Testis (tissue), 3 donors: ENCODE results near the gene SCLY. TPM values are rescaled to one million over a fixed set of nuclear protein-coding genes. Genes with fewer than 3 reads are reported as not detected.

Experiments used
- DNase-seq: peaks from one replicate; pipeline ENCODE4 v3.0.0-alpha.2; 2019
- H3K27ac ChIP-seq, 2 donors: fragments of 200-600 bp; sonication (generic); one replicate each; pipeline ENCODE4 v1.5.1; 2019
- H3K27me3 ChIP-seq: fragments of 200-600 bp; sonication (generic); one replicate; pipeline ENCODE4 v1.5.1; 2019
- H3K36me3 ChIP-seq: fragments of 200-600 bp; sonication (generic); one replicate; pipeline ENCODE4 v1.5.1; 2017; ENCODE audit warnings: low read depth; ENCODE audit errors: missing control alignments
- H3K4me1 ChIP-seq: fragments of 200-600 bp; sonication (generic); one replicate; pipeline ENCODE4 v1.5.1; 2019
- H3K4me3 ChIP-seq, 2 donors: fragments of 200-600 bp; sonication (generic); one replicate each; pipeline ENCODE4 v1.5.1; 2017 to 2019
- H3K9me3 ChIP-seq: fragments of 200-600 bp; sonication (generic); one replicate; pipeline ENCODE4 v1.5.1; 2017
- POLR2A ChIP-seq: fragments of 450-650 bp; IDR thresholded peaks from one replicate; pipeline ENCODE4 v1.6.1; 2017; ENCODE audit warnings: antibody characterized with exemption, mild to moderate bottlenecking, moderate library complexity
- WGBS, 2 donors: methylation state at CpG; one replicate each; pipeline ENCODE4 v1.1.5; 2018; 5-methylcytosine and 5-hydroxymethylcytosine counted together
- intact Hi-C: fragments of 100-400 bp; cut with DNase I; formaldehyde crosslinking; loops from one replicate; pipeline ENCODE4 v1.15.1; 2023; ENCODE audit warnings: low total_unique reads
- polyA plus RNA-seq: library from polyadenylated mRNA; stranded (reverse); fragments of 350-450 nt; fragmentation: Illumina TruSeq; extraction: RNeasy Lipid Tissue Mini Kit (QIAGEN cat#74804); gene quantifications from one replicate; pipeline ENCODE4 v1.2.3, GENCODE V29; 2014; ENCODE audit warnings: low read depth, low replicate concordance; ENCODE audit not compliant: insufficient read depth
- total RNA-seq, 2 donors: library from RNA; depleted of rRNA; stranded (reverse); fragments of >200 nt; gene quantifications; one replicate each; pipeline ENCODE4 v1.2.3, GENCODE V29; 2016
- TF ChIP-seq, protein P1 (sequence below), 3 experiments: fragments of 450-650 bp in 2 of 3; fragments of 200-600 bp in 1 of 3; sonication (generic) in 1 of 3; IDR thresholded peaks; one replicate each; pipeline ENCODE4 v1.5.1; 2016 to 2019; ENCODE audit warnings: antibody characterized with exemption in 3 of 3, mild to moderate bottlenecking in 2 of 3, moderate library complexity in 1 of 3

The SCLY gene
- total and polyA plus RNA-seq, 3 donors from 2014 or later = 19.6 to 40.2 (median 24.6) TPM

DNA sequence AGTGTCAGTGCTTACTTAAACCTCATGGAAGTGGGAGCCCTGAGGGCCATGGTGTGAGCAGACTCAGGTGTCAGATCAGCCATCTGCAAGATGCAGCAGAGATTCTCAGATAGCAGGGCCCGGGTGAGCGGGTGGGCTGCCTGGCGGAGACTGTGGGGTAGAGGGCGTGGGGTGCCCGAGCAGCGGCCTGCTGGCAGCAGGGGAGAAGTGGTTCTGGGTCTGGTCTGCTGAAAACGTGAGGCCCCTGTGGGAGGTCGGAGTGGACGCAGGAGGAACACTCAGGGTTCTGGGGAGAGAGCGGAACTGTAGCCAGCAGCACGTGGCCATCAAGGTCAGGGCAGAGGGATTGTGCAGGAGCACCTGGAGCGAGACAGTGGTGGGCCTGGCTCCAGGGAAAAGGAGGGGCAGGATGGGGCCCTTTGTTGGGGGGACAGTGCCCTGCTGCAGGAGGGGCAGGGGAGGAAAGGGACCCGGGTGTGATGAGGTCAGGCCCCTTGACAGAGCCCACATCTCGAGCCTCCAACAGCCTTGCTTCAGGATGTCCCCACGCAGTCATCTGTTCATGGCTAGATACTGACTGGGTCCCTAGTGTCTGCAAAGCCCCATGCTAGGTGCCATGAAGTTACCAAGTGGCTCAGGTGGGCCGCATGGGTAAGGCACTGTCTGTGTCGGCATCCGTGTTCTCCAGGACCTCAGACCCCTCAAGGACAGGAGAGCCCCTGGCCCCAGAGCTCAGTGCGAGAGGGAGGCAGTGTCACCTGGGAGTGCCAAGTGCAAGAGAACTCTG is 36.6 kb downstream of the SCLY start:
- intact Hi-C loops = no loop called here
- H3K36me3 ChIP-seq = no peaks in the 10 kb centered on the region
- TF ChIP-seq, protein P1, sequence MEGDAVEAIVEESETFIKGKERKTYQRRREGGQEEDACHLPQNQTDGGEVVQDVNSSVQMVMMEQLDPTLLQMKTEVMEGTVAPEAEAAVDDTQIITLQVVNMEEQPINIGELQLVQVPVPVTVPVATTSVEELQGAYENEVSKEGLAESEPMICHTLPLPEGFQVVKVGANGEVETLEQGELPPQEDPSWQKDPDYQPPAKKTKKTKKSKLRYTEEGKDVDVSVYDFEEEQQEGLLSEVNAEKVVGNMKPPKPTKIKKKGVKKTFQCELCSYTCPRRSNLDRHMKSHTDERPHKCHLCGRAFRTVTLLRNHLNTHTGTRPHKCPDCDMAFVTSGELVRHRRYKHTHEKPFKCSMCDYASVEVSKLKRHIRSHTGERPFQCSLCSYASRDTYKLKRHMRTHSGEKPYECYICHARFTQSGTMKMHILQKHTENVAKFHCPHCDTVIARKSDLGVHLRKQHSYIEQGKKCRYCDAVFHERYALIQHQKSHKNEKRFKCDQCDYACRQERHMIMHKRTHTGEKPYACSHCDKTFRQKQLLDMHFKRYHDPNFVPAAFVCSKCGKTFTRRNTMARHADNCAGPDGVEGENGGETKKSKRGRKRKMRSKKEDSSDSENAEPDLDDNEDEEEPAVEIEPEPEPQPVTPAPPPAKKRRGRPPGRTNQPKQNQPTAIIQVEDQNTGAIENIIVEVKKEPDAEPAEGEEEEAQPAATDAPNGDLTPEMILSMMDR (IDR thresholded peaks at IDR 0.05) = no peak
- no peak for TF ChIP-seq POLR2A
- no peaks in the 10 kb centered on the region for H3K27me3 ChIP-seq
- no peak overlapping the region for H3K27ac ChIP-seq
- DNase-seq = peak; percentile 11
- H3K9me3 ChIP-seq = no peaks in the 10 kb centered on the region
- no peak overlapping the region for H3K4me3 ChIP-seq
- WGBS, 2 donors = 81% methylated on average over 19 of the region's 19 CpGs
- no peaks in the 10 kb centered on the region for H3K4me1 ChIP-seq

DNA sequence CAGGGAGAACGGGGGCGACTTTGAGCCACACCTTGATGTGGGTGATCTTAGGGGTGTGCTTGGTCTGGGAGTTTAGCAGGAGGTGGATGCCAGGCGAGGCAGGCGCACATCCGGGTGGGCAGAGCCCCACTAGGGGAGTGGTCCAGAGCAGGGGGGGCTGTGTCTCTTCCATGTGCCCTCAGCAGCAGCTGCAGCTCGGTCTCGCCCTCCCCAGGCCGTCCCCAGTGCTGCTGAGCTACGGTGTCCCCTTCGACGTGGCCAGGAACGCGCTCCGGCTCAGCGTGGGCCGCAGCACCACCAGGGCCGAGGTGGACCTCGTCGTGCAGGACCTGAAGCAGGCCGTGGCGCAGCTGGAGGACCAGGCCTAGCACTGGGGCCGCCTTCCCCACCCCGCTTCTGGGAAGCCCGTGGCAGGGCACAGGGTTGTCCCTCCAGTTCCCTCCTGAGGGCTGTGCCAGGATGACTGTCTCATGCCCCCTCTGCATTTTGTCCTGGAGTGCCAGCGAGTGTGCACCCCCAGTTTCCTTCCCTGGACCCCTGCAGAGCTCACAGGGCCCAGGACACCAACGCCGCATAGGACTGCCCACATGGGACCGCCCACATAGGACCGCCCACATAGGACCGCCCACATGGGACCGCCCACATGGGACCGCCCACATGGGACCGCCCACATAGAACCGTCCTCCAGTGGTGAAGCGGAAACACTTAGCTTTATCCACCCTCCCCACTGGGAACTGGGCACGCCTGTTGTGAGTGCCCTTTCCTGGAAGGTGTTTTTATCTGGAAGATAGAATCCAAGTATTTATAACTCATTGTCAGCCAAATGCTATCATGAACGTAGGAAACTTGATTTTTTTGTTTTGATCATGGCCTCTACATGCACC is 37.4 kb downstream of the SCLY start:
- Histone ChIP-seq H3K9me3 (no peaks in the 10 kb centered on the region), H3K4me3 (no peak overlapping the region), H3K36me3 (no peaks in the 10 kb centered on the region), H3K4me1 (no peaks in the 10 kb centered on the region), H3K27ac (no peak overlapping the region), H3K27me3 (no peaks in the 10 kb centered on the region)
- 69 to 72% methylated on average over 10 to 34 of the region's 37 CpGs for WGBS, 2 donors
- no peak for TF ChIP-seq POLR2A
- TF ChIP-seq, protein P1 (IDR thresholded peaks at IDR 0.05) = no peak
- DNase-seq = peak; percentile 75
- intact Hi-C loops = no loop called here

DNA sequence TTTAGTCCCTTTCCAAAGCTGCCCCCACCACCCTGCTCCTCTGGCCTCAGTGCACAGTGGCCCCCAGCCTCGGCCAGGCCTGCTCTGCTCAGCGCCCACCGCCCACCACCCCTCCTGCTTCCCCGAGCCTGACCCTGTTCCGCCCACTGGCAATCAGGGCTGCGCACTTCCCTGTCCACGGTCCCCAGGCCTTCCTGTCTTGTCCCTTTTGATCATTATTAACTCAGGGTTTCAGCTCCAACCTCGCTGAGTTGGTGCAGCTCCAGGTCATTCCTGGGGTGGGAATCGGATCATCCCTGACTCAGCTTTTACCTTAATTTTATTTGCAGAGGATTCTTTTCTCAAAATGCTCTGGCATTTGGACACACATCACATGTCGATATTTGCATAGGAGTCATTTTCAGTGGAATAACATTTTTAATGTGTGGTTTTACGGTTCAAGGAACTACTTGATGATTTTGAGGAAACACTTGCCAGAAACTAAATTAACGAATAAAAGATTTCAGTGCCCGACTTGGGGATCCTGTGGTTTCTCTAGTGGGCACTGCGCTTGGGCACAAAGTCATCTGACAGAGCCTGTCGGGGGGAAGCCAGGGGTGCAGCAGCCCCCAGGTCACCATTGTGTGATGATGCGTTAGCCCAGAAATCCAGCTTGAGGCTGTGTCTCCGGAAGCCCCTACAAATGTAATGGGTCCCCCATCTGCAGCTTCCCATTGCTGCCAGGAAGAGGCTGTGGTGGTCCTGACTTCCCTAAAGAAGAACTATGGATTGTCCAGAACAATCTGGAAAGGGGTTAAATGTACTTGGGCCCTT is 38.3 kb downstream of the SCLY start:
- no peak overlapping the region for H3K27ac ChIP-seq
- no peaks in the 10 kb centered on the region for H3K9me3 ChIP-seq
- peak; percentile 13 for DNase-seq
- no peaks in the 10 kb centered on the region for H3K4me1 ChIP-seq
- 72 to 84% methylated on average over 17 of the region's 17 CpGs for WGBS, 2 donors
- no peak overlapping the region for H3K4me3 ChIP-seq
- no peaks in the 10 kb centered on the region for H3K27me3 ChIP-seq
- TF ChIP-seq, protein P1 (IDR thresholded peaks at IDR 0.05) = no peak
- no peak for TF ChIP-seq POLR2A
- intact Hi-C loops = no loop called here
- H3K36me3 ChIP-seq = no peaks in the 10 kb centered on the region

DNA sequence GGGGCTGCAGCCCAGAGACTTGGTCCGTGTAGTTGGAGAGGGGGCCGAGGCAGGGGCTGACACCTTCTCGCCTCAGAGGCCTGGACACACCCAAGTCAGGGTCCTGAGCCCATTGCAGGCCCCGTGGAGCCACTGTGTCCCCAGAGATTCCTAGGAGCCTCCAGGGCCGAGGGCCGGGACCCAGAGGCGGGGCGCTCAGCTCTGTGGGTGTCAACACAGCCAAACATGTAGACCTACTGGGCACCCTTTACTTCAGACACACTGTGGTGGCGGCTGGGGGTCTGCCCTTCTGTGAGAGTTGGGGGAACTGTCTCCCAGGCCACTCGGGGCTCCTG is 38.9 kb downstream of the SCLY start:
- DNase-seq = no peak
- TF ChIP-seq, protein P1 (IDR thresholded peaks at IDR 0.05) = no peak
- no peak for TF ChIP-seq POLR2A
- no peak overlapping the region for H3K4me3 ChIP-seq
- no peaks in the 10 kb centered on the region for H3K36me3 ChIP-seq
- 86 to 98% methylated on average over 8 to 9 of the region's 10 CpGs for WGBS, 2 donors
- H3K9me3 ChIP-seq = no peaks in the 10 kb centered on the region
- H3K27ac ChIP-seq = no peak overlapping the region
- no peaks in the 10 kb centered on the region for H3K4me1 ChIP-seq
- H3K27me3 ChIP-seq = no peaks in the 10 kb centered on the region
- intact Hi-C loops = no loop called here
